H1 (cell line): Measurements from ENCODE around the gene SNCAIP. TPM values are rescaled to one million over a fixed set of nuclear protein-coding genes. Genes with fewer than 3 reads are reported as not detected.

Source experiments
- CTCF ChIA-PET: fragments of 300-600 bp; sonication (Branson Sonifier 250); formaldehyde crosslinking; loops from one replicate; lab custom pipeline; 2021; ENCODE audit not compliant: partially characterized antibody; lab: Charles Lee
- POLR2A ChIA-PET: fragments of 300-600 bp; sonication (Branson Sonifier 250); formaldehyde crosslinking; loops from one replicate; lab custom pipeline; 2021; ENCODE audit warnings: inconsistent platforms; ENCODE audit not compliant: partially characterized antibody; lab: Charles Lee
- DNase-seq, 2 experiments: peaks; one replicate each; pipeline versions ENCODE4 v3.0.0 to v3.0.0-alpha.2; 2010 to 2022; ENCODE audit warnings: low spot score in 2 of 2, low read depth in 1 of 2, mixed read lengths in 1 of 2
- FAIRE-seq: peaks from 2 replicates; lab custom pipeline; 2011; peaks lifted over from hg19 to GRCh38; lab: Jason Lieb, UNC
- H2AFZ ChIP-seq: 2 replicates; pipeline ENCODE4 v1.8.1; 2012; ENCODE audit warnings: low read length, inconsistent platforms
- H2AK5ac ChIP-seq: 2 replicates; pipeline ENCODE4 v1.6.1; 2013; ENCODE audit warnings: low read depth, low read length
- H2BK120ac ChIP-seq: replicated peaks from 2 replicates; pipeline ENCODE3; 2013; ENCODE audit warnings: low read depth, low read length, inconsistent platforms
- H2BK12ac ChIP-seq: 2 replicates; pipeline ENCODE4 v1.6.1; 2013; ENCODE audit warnings: low read depth, low read length
- H2BK15ac ChIP-seq: 2 replicates; pipeline ENCODE4 v1.6.1; 2013; ENCODE audit warnings: low read length
- H2BK20ac ChIP-seq: 2 replicates; pipeline ENCODE4 v1.6.1; 2013; ENCODE audit warnings: low read length
- H2BK5ac ChIP-seq: 2 replicates; pipeline ENCODE4 v1.6.1; 2013; ENCODE audit warnings: low read depth, low read length
- H3K14ac ChIP-seq: 2 replicates; pipeline ENCODE4 v1.6.1; 2013; ENCODE audit warnings: inconsistent platforms; ENCODE audit not compliant: insufficient read length
- H3K18ac ChIP-seq: 2 replicates; pipeline ENCODE4 v1.6.1; 2013; ENCODE audit warnings: low read length; ENCODE audit errors: extremely low read depth
- H3K23ac ChIP-seq: 2 replicates; pipeline ENCODE4 v1.6.1; 2013; ENCODE audit warnings: inconsistent platforms; ENCODE audit not compliant: insufficient read length
- H3K23me2 ChIP-seq: 2 replicates; pipeline ENCODE4 v1.6.1; 2013; ENCODE audit warnings: low read depth, low read length
- H3K27ac ChIP-seq: 2 replicates; pipeline ENCODE4 v1.6.1; 2011; ENCODE audit warnings: low read depth, low read length, inconsistent platforms
- H3K27me3 ChIP-seq, 4 experiments: replicated peaks in 1 of 4; 1 replicate in 1 of 4; 2 replicates in 3 of 4; pipeline versions ENCODE4 v1.6.1 to v1.8.1; 2011 to 2013; ENCODE audit warnings: low read length in 3 of 4, mild to moderate bottlenecking in 3 of 4, inconsistent platforms in 2 of 4, mixed read lengths in 2 of 4, moderate library complexity in 1 of 4; ENCODE audit not compliant: control insufficient read depth in 3 of 4, insufficient read depth in 3 of 4; ENCODE audit errors: extremely low read depth in 1 of 4
- H3K36me3 ChIP-seq, 4 experiments: 2 replicates each; pipeline versions ENCODE4 v1.6.1 to v1.8.1; 2011 to 2013; ENCODE audit warnings: mild to moderate bottlenecking in 4 of 4, low read length in 3 of 4, moderate library complexity in 2 of 4, control low read depth in 1 of 4, inconsistent platforms in 1 of 4; ENCODE audit not compliant: insufficient read depth in 4 of 4, control insufficient read depth in 2 of 4
- H3K4ac ChIP-seq: replicated peaks from 2 replicates; pipeline ENCODE3; 2013; ENCODE audit warnings: low read length, low read depth, mixed read lengths, inconsistent platforms; ENCODE audit not compliant: insufficient read length
- H3K4me1 ChIP-seq, 4 experiments: replicated peaks in 1 of 4; 1 replicate in 1 of 4; 2 replicates in 3 of 4; pipeline versions ENCODE4 v1.6.1 to v1.8.1; 2011 to 2013; ENCODE audit warnings: low read length in 3 of 4, inconsistent platforms in 2 of 4, mixed read lengths in 1 of 4; ENCODE audit not compliant: insufficient read depth in 4 of 4, control insufficient read depth in 3 of 4
- H3K4me2 ChIP-seq, 2 experiments: 2 replicates each; pipeline versions ENCODE4 v1.6.1 to v1.8.1; 2011 to 2013; ENCODE audit warnings: low read depth in 2 of 2, low read length in 2 of 2, control low read depth in 1 of 2, inconsistent platforms in 1 of 2, mild to moderate bottlenecking in 1 of 2; ENCODE audit not compliant: insufficient read depth in 1 of 2
- H3K4me3 ChIP-seq, 4 experiments: fragments of 200-600, 300-600 bp in 1 of 4; sonication (generic), shearing (Covaris generic), sonication (Bioruptor Twin) in 1 of 4; 2 replicates each; pipeline versions ENCODE4 v1.5.1 to v1.8.1; 2011 to 2016; ENCODE audit warnings: low read length in 4 of 4, low read depth in 3 of 4, control low read depth in 2 of 4, inconsistent platforms in 2 of 4, mild to moderate bottlenecking in 2 of 4, mixed read lengths in 1 of 4, moderate library complexity in 1 of 4; ENCODE audit not compliant: insufficient read depth in 2 of 4; ENCODE audit errors: extremely low read depth in 1 of 4
- H3K56ac ChIP-seq: replicated peaks from 2 replicates; pipeline ENCODE3; 2013; ENCODE audit warnings: low read depth, mild to moderate bottlenecking, mixed read lengths, low read length, inconsistent platforms; ENCODE audit not compliant: insufficient read length
- H3K79me1 ChIP-seq: 2 replicates; pipeline ENCODE4 v1.6.1; 2013; ENCODE audit warnings: low read depth, low read length, control low read depth
- H3K79me2 ChIP-seq, 2 experiments: 2 replicates each; pipeline versions ENCODE4 v1.6.1 to v1.8.1; 2012 to 2013; ENCODE audit warnings: low read length in 2 of 2, mild to moderate bottlenecking in 2 of 2, inconsistent platforms in 1 of 2; ENCODE audit not compliant: insufficient read depth in 2 of 2, control insufficient read depth in 1 of 2
- H3K9ac ChIP-seq, 4 experiments: replicated peaks in 1 of 4; 1 replicate in 1 of 4; 2 replicates in 3 of 4; pipeline versions ENCODE4 v1.6.1 to v1.8.1; 2011 to 2013; ENCODE audit warnings: low read depth in 3 of 4, low read length in 3 of 4, control low read depth in 2 of 4, mild to moderate bottlenecking in 2 of 4, moderate library complexity in 2 of 4, inconsistent platforms in 1 of 4; ENCODE audit errors: extremely low read depth in 1 of 4
- H3K9me3 ChIP-seq, 2 experiments: 2 replicates each; pipeline versions ENCODE4 v1.6.1 to v1.8.1; 2012 to 2013; ENCODE audit warnings: mild to moderate bottlenecking in 2 of 2, moderate library complexity in 2 of 2, control low read depth in 1 of 2, inconsistent platforms in 1 of 2, low read depth in 1 of 2, low read length in 1 of 2, mixed read lengths in 1 of 2; ENCODE audit not compliant: insufficient read depth in 2 of 2
- H4K20me1 ChIP-seq, 2 experiments: replicated peaks in 1 of 2; 2 replicates each; pipeline versions ENCODE3 to v1.8.1; 2011 to 2013; ENCODE audit warnings: inconsistent platforms in 2 of 2, low read length in 2 of 2, mild to moderate bottlenecking in 1 of 2; ENCODE audit not compliant: insufficient read depth in 2 of 2, control insufficient read depth in 1 of 2
- H4K5ac ChIP-seq: 2 replicates; pipeline ENCODE4 v1.6.1; 2013; ENCODE audit warnings: low read length, low read depth, mixed read lengths, inconsistent platforms; ENCODE audit not compliant: insufficient read length
- H4K8ac ChIP-seq: 2 replicates; pipeline ENCODE4 v1.8.0; 2013; ENCODE audit warnings: mild to moderate bottlenecking, moderate library complexity, low read length, inconsistent platforms; ENCODE audit not compliant: insufficient read depth; ENCODE audit errors: extremely low read depth
- H4K91ac ChIP-seq: replicated peaks from 2 replicates; pipeline ENCODE3; 2013; ENCODE audit warnings: low read length, mixed read lengths, inconsistent platforms; ENCODE audit not compliant: insufficient read length
- CBX5 ChIP-seq: fragments of 300-800, 300-1000 bp; sonication (generic); IDR thresholded peaks from 2 replicates; pipeline ENCODE4 v1.7.1; 2016; ENCODE audit warnings: antibody characterized with exemption, low read length, low read depth
- EP300 ChIP-seq, 2 experiments: IDR thresholded peaks; 1 replicate in 1 of 2; 2 replicates in 1 of 2; pipeline ENCODE4 v1.6.1; 2011 to 2012; ENCODE audit warnings: low read depth in 2 of 2, low read length in 2 of 2, mild to moderate bottlenecking in 2 of 2, borderline replicate concordance in 1 of 2, inconsistent platforms in 1 of 2, moderate library complexity in 1 of 2
- KDM4A ChIP-seq: IDR thresholded peaks from one replicate; pipeline ENCODE4 v1.7.1; 2012; ENCODE audit warnings: low read depth, mild to moderate bottlenecking, moderate library complexity, low read length, inconsistent platforms; ENCODE audit not compliant: severe bottlenecking
- RAD21 ChIP-seq, 2 experiments: IDR thresholded peaks in 1 of 2; conservative IDR thresholded peaks in 1 of 2; 2 replicates each; pipeline ENCODE4 v1.6.1; 2011; ENCODE audit warnings: low read depth in 2 of 2, low read length in 2 of 2, improper control_type of control experiment in 1 of 2, inconsistent platforms in 1 of 2, mild to moderate bottlenecking in 1 of 2, moderate library complexity in 1 of 2
- RFX5 ChIP-seq: IDR thresholded peaks from 2 replicates; pipeline ENCODE4 v1.6.1; 2011; ENCODE audit warnings: low read depth, low read length, improper control_type of control experiment, borderline replicate concordance
- SIRT6 ChIP-seq: IDR thresholded peaks from one replicate; pipeline ENCODE4 v1.7.1; 2012; ENCODE audit warnings: low read length, inconsistent platforms
- SP4 ChIP-seq: IDR thresholded peaks from 2 replicates; pipeline ENCODE4 v1.6.1; 2012; ENCODE audit warnings: low read length, inconsistent platforms
- SUZ12 ChIP-seq: fragments of 200-600 bp; sonication (generic); IDR thresholded peaks from 2 replicates; pipeline ENCODE4 v1.6.1; 2012; ENCODE audit warnings: mild to moderate bottlenecking, inconsistent platforms, low read length, moderate library complexity, mixed read lengths
- TAF7 ChIP-seq: optimal IDR thresholded peaks from 2 replicates; pipeline ENCODE3; 2011; ENCODE audit warnings: low read depth, mild to moderate bottlenecking, inconsistent platforms, low read length, moderate library complexity, borderline replicate concordance
- TCF12 ChIP-seq: IDR thresholded peaks from 2 replicates; pipeline ENCODE4 v1.6.1; 2011; ENCODE audit warnings: low read depth, mild to moderate bottlenecking, low read length
- TEAD4 ChIP-seq: IDR thresholded peaks from 2 replicates; pipeline ENCODE4 v1.6.1; 2012; ENCODE audit warnings: low read depth, low read length, inconsistent platforms, mixed read lengths
- WGBS, 2 experiments: shearing (Covaris generic) in 1 of 2; methylation state at CpG; one replicate each; pipeline versions ENCODE4 v1.1.6 to v1.1.7; 2013 to 2015; ENCODE audit warnings: low lambda C conversion rate in 2 of 2, mixed read lengths in 2 of 2, inconsistent platforms in 1 of 2, low coverage in 1 of 2, missing lambda C conversion rate in 1 of 2; ENCODE audit not compliant: insufficient replicate concordance in 2 of 2, insufficient coverage in 1 of 2, insufficient read length in 1 of 2; ENCODE audit errors: extremely low coverage in 1 of 2, missing lambda C conversion rate in 1 of 2; 5-methylcytosine and 5-hydroxymethylcytosine counted together
- polyA plus RNA-seq, 7 experiments: library from polyadenylated mRNA; depleted of rRNA in 3 of 7; stranded (reverse) in 5 of 7; unstranded in 2 of 7; fragments of >200 nt in 5 of 7; fragments of 200-250 nt in 2 of 7; gene quantifications; 1 replicate in 5 of 7; 2 replicates in 1 of 7; 4 replicates in 1 of 7; pipeline versions ENCODE4 v1.2.1 to v1.2.3, GENCODE V29; 2011 to 2013; ENCODE audit warnings: missing spikeins in 2 of 7, mixed read lengths in 2 of 7
- total RNA-seq: library from RNA; stranded (reverse); fragmentation: NEBNext Ultra II Directional; extraction: Animal tissue kit (Norgen Biotek cat#: 25700); gene quantifications from 2 replicates; pipeline ENCODE4 v1.2.1, GENCODE V29; 2021
- TF ChIP-seq, protein P1 (sequence below): IDR thresholded peaks from 2 replicates; pipeline ENCODE4 v1.6.1; 2011; ENCODE audit warnings: low read depth, mild to moderate bottlenecking, low read length; ENCODE audit not compliant: insufficient read depth

SNCAIP gene
- total and polyA plus RNA-seq, 2 of the 8 experiments (the other 6 are each of a cell fraction or from before 2014, with no cell fraction given): 3.9 to 9.0 TPM

DNA sequence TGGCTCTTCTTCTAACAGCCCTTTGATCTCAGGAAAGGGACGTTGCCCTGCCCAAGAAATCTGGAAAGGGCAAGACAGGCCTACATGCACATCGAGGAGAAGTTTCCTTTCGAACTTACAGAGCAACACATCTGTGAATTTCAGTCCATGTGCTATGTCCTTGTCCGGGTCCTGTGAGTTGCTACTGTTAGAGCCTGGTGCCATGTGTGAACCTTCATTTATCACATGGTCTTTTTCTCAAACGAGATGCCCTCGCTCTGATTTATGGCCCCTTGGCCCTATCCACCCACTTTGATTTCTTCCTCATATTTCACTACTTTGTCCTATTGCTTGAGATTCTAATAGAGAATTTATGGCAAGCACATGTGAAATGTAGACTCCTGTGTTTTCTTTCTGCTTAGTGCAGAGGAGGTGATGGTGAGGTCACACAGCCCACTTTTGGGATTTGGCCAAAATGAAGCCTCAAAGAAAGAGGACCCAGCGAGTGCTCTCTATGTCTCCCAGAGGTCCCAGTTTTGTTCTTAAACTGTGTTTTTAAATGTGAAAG, 153.1 kb downstream of the SNCAIP start:
- ChIA-PET POLR2A (no interaction called here), CTCF (no interaction called here)
- Histone ChIP-seq H4K8ac (no peak overlapping the region), H3K79me1 (no peaks in the 10 kb centered on the region), H2AFZ (no peak overlapping the region), H3K9me3 (no peaks in the 10 kb centered on the region), H3K4me1 (peaks cover 0 to 7% (median 1%) of the 10 kb centered on the region in 4 experiments; a peak in 2 of 7 replicates), H2AK5ac (peak overlapping the region; percentile 88), H4K5ac (no peak overlapping the region), H3K4me3 (no peak overlapping the region), H3K79me2 (no peaks in the 10 kb centered on the region), H3K14ac (no peak overlapping the region), H3K4me2 (no peak overlapping the region), H2BK20ac (peak overlapping the region; percentile 94), H2BK120ac (peak overlapping the region; percentile 85), H2BK15ac (0 out of 2 replicates have a peak overlapping the region, but pooled peaks have one; percentile 65), H3K23me2 (no peaks in the 10 kb centered on the region), H2BK12ac (peak overlapping the region; percentile 96), H3K27me3 (no peaks in the 10 kb centered on the region), H3K18ac (peak overlapping the region; percentile 66; the same call in 1 of the 2 replicates), H3K56ac (no peak overlapping the region)
- no peak for DNase-seq
- TF ChIP-seq KDM4A: no peak
- TF ChIP-seq, protein P1, sequence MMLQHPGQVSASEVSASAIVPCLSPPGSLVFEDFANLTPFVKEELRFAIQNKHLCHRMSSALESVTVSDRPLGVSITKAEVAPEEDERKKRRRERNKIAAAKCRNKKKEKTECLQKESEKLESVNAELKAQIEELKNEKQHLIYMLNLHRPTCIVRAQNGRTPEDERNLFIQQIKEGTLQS: no peak
- TF ChIP-seq EP300 (IDR thresholded peaks at IDR 0.05; ENCODE audit: borderline replicate concordance in 1 of 2, low read depth in 2 of 2, low read length in 2 of 2): no peak
- no peak for TF ChIP-seq SIRT6
- TF ChIP-seq RAD21 (IDR thresholded peaks at IDR 0.05 in 1 of 2, conservative IDR thresholded peaks at IDR 0.05 in 1 of 2; ENCODE audit: low read depth in 2 of 2, low read length in 2 of 2): no peak
- TF ChIP-seq RFX5: no peak
- no peak for TF ChIP-seq TEAD4
- TF ChIP-seq TCF12: no peak
- TF ChIP-seq SUZ12: no peak
- no peak for TF ChIP-seq CBX5
- TF ChIP-seq TAF7: no peak
- no peak for TF ChIP-seq SP4
- TF ChIP-seq, all 59 proteins: peak for 0
- Histone ChIP-seq H3K27ac (no peak overlapping the region), H3K4ac (peak overlapping the region; percentile 65), H3K9ac (no peak overlapping the region), H3K36me3 (no peaks in the 10 kb centered on the region), H4K20me1 (no peaks in the 10 kb centered on the region), H3K23ac (no peak overlapping the region), H4K91ac (peak overlapping the region; percentile 69), H2BK5ac (peak overlapping the region; percentile 63; the same call in 1 of the 2 replicates)
- FAIRE-seq: no peak
- WGBS, 2 experiments: 89% methylated on average over 7 of the region's 7 CpGs; no CpG with 5 or more reads in 1 of the 2 experiments
